K562 (cell line): ENCODE data around the gene TRIM23. TPM values are rescaled to one million over a fixed set of nuclear protein-coding genes. Genes with fewer than 3 reads are reported as not detected.

ENCODE experiments used
- HNRNPK ChIP-seq: fragments of 200-400 bp; formaldehyde crosslinking; IDR thresholded peaks from one replicate; pipeline ENCODE4 v1.6.1; 2018; ENCODE audit warnings: mild to moderate bottlenecking, low read depth, low read length; ENCODE audit not compliant: poor library complexity, severe bottlenecking
- TEAD4 ChIP-seq, 2 experiments: sonication (generic) in 1 of 2; formaldehyde crosslinking in 1 of 2; IDR thresholded peaks; 2 replicates each; pipeline versions ENCODE4 v1.6.1 to v1.8.0; 2012 to 2022; ENCODE audit warnings: borderline replicate concordance in 1 of 2, inconsistent platforms in 1 of 2, low read length in 1 of 2, mild to moderate bottlenecking in 1 of 2, missing genetic modification reagents in 1 of 2
- polyA plus RNA-seq, 8 experiments: library from polyadenylated mRNA; depleted of rRNA in 4 of 8; stranded (reverse) in 5 of 8; unstranded in 3 of 8; fragments of >200 nt; fragmentation: Nextera tagmentation in 2 of 8; fragmentation: Illumina TruSeq in 1 of 8; extraction: Ambion mirVana in 2 of 8; extraction: Trizol in 1 of 8; gene quantifications; 2 replicates each; pipeline versions ENCODE4 v1.2.1 to v1.2.3, GENCODE V29; 2011 to 2014; ENCODE audit warnings: inconsistent platforms in 1 of 8, missing spikeins in 1 of 8
- small RNA-seq: library from RNA; depleted of rRNA; stranded (forward); fragments of <200 nt; gene quantifications from one replicate; pipeline ENCODE3, GENCODE V24; 2014
- total RNA-seq, 7 experiments: library from RNA; depleted of rRNA in 6 of 7; stranded (reverse); fragments of >200 nt in 6 of 7; fragmentation: Illumina TruSeq in 2 of 7; extraction: Trizol in 2 of 7; gene quantifications; 2 replicates each; pipeline versions ENCODE4 v1.2.1 to v1.2.3, GENCODE V29; 2011 to 2021; ENCODE audit warnings: low replicate concordance in 1 of 7

Gene TRIM23
- total and polyA plus RNA-seq, 9 of the 15 experiments (the other 6 are each of a cell fraction or from before 2014, with no cell fraction given) = 2.4 to 8.5 (median 4.9) TPM

DNA sequence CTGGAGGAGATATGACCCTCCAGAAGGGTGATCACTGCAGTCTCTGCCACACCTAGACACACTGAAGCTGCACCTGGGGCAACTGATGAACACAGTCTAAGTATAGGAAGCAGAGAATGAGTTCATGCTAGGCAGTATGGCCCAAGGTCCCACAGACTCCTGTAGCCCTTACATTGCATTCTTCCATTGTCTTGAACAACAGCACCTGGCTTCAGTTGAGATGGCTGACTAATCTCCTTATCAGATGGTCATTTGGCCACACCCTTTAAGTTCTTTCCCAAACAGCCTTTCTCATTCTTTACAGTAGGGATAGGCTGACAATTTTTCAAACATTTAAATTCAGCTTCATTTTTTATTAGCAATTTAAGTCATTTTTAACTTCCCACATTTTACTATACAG is 84.3 kb downstream of the TRIM23 start (continued):
- TF ChIP-seq HNRNPK (no peak), TEAD4 (IDR thresholded peaks at IDR 0.05; ENCODE audit: low read length) (0 out of 2 replicates have a peak, but pooled peaks have one; percentile 19), TEAD4 (CRISPR knock-in tag; IDR thresholded peaks at IDR 0.05; ENCODE audit: borderline replicate concordance) (no peak)

Small RNA genes lying within 50 kb of the gene (small RNA-seq; reads per million reads assigned to genes)
- not detected for gene RNU6-540P

Other genes starting within 250 kb of the TRIM23 start
- 1.5 and 1.6 TPM in 2 replicates for gene ADAMTS6, start 142.4 kb downstream of the TRIM23 start, total RNA-seq (2014; rRNA removed)
- 5.3 TPM in 2 replicates for gene ADAMTS6, start 142.4 kb downstream of the TRIM23 start, total RNA-seq (2014; rRNA removed; fragmentation: Illumina TruSeq; extraction: Trizol)
- 4.5 and 4.9 TPM in 2 replicates for gene ADAMTS6, start 142.4 kb downstream of the TRIM23 start, total RNA-seq (2015; rRNA removed; fragmentation: Illumina TruSeq; extraction: Trizol)
- gene ADAMTS6, start 142.4 kb downstream of the TRIM23 start, total RNA-seq (2021) = 3.1 TPM in 2 replicates
- gene ADAMTS6, start 142.4 kb downstream of the TRIM23 start, polyA plus RNA-seq (2011; rRNA removed) = 2.1 and 3.4 TPM in 2 replicates
- 1.5 and 1.6 TPM in 2 replicates for gene ADAMTS6, start 142.4 kb downstream of the TRIM23 start, polyA plus RNA-seq (2014; fragmentation: Illumina TruSeq; extraction: Trizol)
- under 1 TPM; 0.57 to 0.59 TPM for gene ADAMTS6, start 142.4 kb downstream of the TRIM23 start, polyA plus RNA-seq (2014; fragmentation: Nextera tagmentation; extraction: Ambion mirVana)
- gene ADAMTS6, start 142.4 kb downstream of the TRIM23 start, polyA plus RNA-seq (2014; rRNA removed) = 1.0 and 1.8 TPM in 2 replicates
- gene CENPK, start 61.2 kb downstream of the TRIM23 start, total RNA-seq (2014; rRNA removed) = 29.3 and 30.8 TPM in 2 replicates
- 69.0 and 80.2 TPM in 2 replicates for gene CENPK, start 61.2 kb downstream of the TRIM23 start, total RNA-seq (2014; rRNA removed; fragmentation: Illumina TruSeq; extraction: Trizol)
- 53.1 and 55.0 TPM in 2 replicates for gene CENPK, start 61.2 kb downstream of the TRIM23 start, total RNA-seq (2015; rRNA removed; fragmentation: Illumina TruSeq; extraction: Trizol)
- gene CENPK, start 61.2 kb downstream of the TRIM23 start, total RNA-seq (2021) = 40.2 and 46.9 TPM in 2 replicates
- gene CENPK, start 61.2 kb downstream of the TRIM23 start, polyA plus RNA-seq (2011; rRNA removed) = 46.0 and 69.3 TPM in 2 replicates
- 52.0 and 60.3 TPM in 2 replicates for gene CENPK, start 61.2 kb downstream of the TRIM23 start, polyA plus RNA-seq (2014; fragmentation: Illumina TruSeq; extraction: Trizol)
- 100 to 1,000 TPM; 121 to 134 TPM for gene CENPK, start 61.2 kb downstream of the TRIM23 start, polyA plus RNA-seq (2014; fragmentation: Nextera tagmentation; extraction: Ambion mirVana)
- 62.6 and 72.3 TPM in 2 replicates for gene CENPK, start 61.2 kb downstream of the TRIM23 start, polyA plus RNA-seq (2014; rRNA removed)
- 31.6 and 43.2 TPM in 2 replicates for gene PPWD1, start 61.0 kb downstream of the TRIM23 start, total RNA-seq (2014; rRNA removed)
- 59.3 and 62.9 TPM in 2 replicates for gene PPWD1, start 61.0 kb downstream of the TRIM23 start, total RNA-seq (2014; rRNA removed; fragmentation: Illumina TruSeq; extraction: Trizol)
- 56.1 and 61.7 TPM in 2 replicates for gene PPWD1, start 61.0 kb downstream of the TRIM23 start, total RNA-seq (2015; rRNA removed; fragmentation: Illumina TruSeq; extraction: Trizol)
- gene PPWD1, start 61.0 kb downstream of the TRIM23 start, total RNA-seq (2021) = 31.0 and 31.4 TPM in 2 replicates
- 17.6 and 24.1 TPM in 2 replicates for gene PPWD1, start 61.0 kb downstream of the TRIM23 start, polyA plus RNA-seq (2011; rRNA removed)
- gene PPWD1, start 61.0 kb downstream of the TRIM23 start, polyA plus RNA-seq (2014; fragmentation: Illumina TruSeq; extraction: Trizol) = 46.6 and 59.1 TPM in 2 replicates
- 10 to 100 TPM; 46.3 to 89.2 TPM for gene PPWD1, start 61.0 kb downstream of the TRIM23 start, polyA plus RNA-seq (2014; fragmentation: Nextera tagmentation; extraction: Ambion mirVana)
- 39.3 and 51.4 TPM in 2 replicates for gene PPWD1, start 61.0 kb downstream of the TRIM23 start, polyA plus RNA-seq (2014; rRNA removed)
- gene SHLD3, start 694 bp upstream of the TRIM23 start, total RNA-seq (2014; rRNA removed) = 3.0 and 4.8 TPM in 2 replicates
- 8.4 and 9.4 TPM in 2 replicates for gene SHLD3, start 694 bp upstream of the TRIM23 start, total RNA-seq (2014; rRNA removed; fragmentation: Illumina TruSeq; extraction: Trizol)
- 8.1 and 8.7 TPM in 2 replicates for gene SHLD3, start 694 bp upstream of the TRIM23 start, total RNA-seq (2015; rRNA removed; fragmentation: Illumina TruSeq; extraction: Trizol)
- gene SHLD3, start 694 bp upstream of the TRIM23 start, total RNA-seq (2021) = 4.7 and 4.8 TPM in 2 replicates
- 6.6 and 8.5 TPM in 2 replicates for gene SHLD3, start 694 bp upstream of the TRIM23 start, polyA plus RNA-seq (2011; rRNA removed)
- gene SHLD3, start 694 bp upstream of the TRIM23 start, polyA plus RNA-seq (2014; fragmentation: Illumina TruSeq; extraction: Trizol) = 8.6 and 9.5 TPM in 2 replicates
- gene SHLD3, start 694 bp upstream of the TRIM23 start, polyA plus RNA-seq (2014; fragmentation: Nextera tagmentation; extraction: Ambion mirVana) = 10 to 100 TPM; 12.1 to 14.5 TPM
- gene SHLD3, start 694 bp upstream of the TRIM23 start, polyA plus RNA-seq (2014; rRNA removed) = 8.3 and 8.6 TPM in 2 replicates
- gene TRAPPC13, start 694 bp upstream of the TRIM23 start, total RNA-seq (2014; rRNA removed) = 13.3 and 17.0 TPM in 2 replicates
- gene TRAPPC13, start 694 bp upstream of the TRIM23 start, total RNA-seq (2014; rRNA removed; fragmentation: Illumina TruSeq; extraction: Trizol) = 30.9 and 36.2 TPM in 2 replicates
- 21.9 and 22.2 TPM in 2 replicates for gene TRAPPC13, start 694 bp upstream of the TRIM23 start, total RNA-seq (2015; rRNA removed; fragmentation: Illumina TruSeq; extraction: Trizol)
- gene TRAPPC13, start 694 bp upstream of the TRIM23 start, total RNA-seq (2021) = 16.2 and 17.3 TPM in 2 replicates
- 35.3 and 43.8 TPM in 2 replicates for gene TRAPPC13, start 694 bp upstream of the TRIM23 start, polyA plus RNA-seq (2011; rRNA removed)
- 19.6 and 22.4 TPM in 2 replicates for gene TRAPPC13, start 694 bp upstream of the TRIM23 start, polyA plus RNA-seq (2014; fragmentation: Illumina TruSeq; extraction: Trizol)
- 10 to 100 TPM; 30.7 to 32.9 TPM for gene TRAPPC13, start 694 bp upstream of the TRIM23 start, polyA plus RNA-seq (2014; fragmentation: Nextera tagmentation; extraction: Ambion mirVana)
- 24.0 and 24.5 TPM in 2 replicates for gene TRAPPC13, start 694 bp upstream of the TRIM23 start, polyA plus RNA-seq (2014; rRNA removed)
- 3.2 and 4.0 TPM in 2 replicates for gene SGTB, start 97.8 kb upstream of the TRIM23 start, total RNA-seq (2014; rRNA removed)
- gene SGTB, start 97.8 kb upstream of the TRIM23 start, total RNA-seq (2014; rRNA removed; fragmentation: Illumina TruSeq; extraction: Trizol) = 8.1 and 9.5 TPM in 2 replicates
- gene SGTB, start 97.8 kb upstream of the TRIM23 start, total RNA-seq (2015; rRNA removed; fragmentation: Illumina TruSeq; extraction: Trizol) = 4.4 and 4.8 TPM in 2 replicates
- gene SGTB, start 97.8 kb upstream of the TRIM23 start, total RNA-seq (2021) = 7.8 and 8.4 TPM in 2 replicates
- 6.3 and 7.7 TPM in 2 replicates for gene SGTB, start 97.8 kb upstream of the TRIM23 start, polyA plus RNA-seq (2011; rRNA removed)
- 5.5 and 6.3 TPM in 2 replicates for gene SGTB, start 97.8 kb upstream of the TRIM23 start, polyA plus RNA-seq (2014; fragmentation: Illumina TruSeq; extraction: Trizol)
- 1 to 10 TPM; 1.3 to 1.8 TPM for gene SGTB, start 97.8 kb upstream of the TRIM23 start, polyA plus RNA-seq (2014; fragmentation: Nextera tagmentation; extraction: Ambion mirVana)
- gene SGTB, start 97.8 kb upstream of the TRIM23 start, polyA plus RNA-seq (2014; rRNA removed) = 2.6 and 4.1 TPM in 2 replicates
- gene NLN, start 97.9 kb upstream of the TRIM23 start, total RNA-seq (2014; rRNA removed) = 21.8 and 22.6 TPM in 2 replicates
- gene NLN, start 97.9 kb upstream of the TRIM23 start, total RNA-seq (2014; rRNA removed; fragmentation: Illumina TruSeq; extraction: Trizol) = 35.7 and 39.0 TPM in 2 replicates
- 27.3 and 28.8 TPM in 2 replicates for gene NLN, start 97.9 kb upstream of the TRIM23 start, total RNA-seq (2015; rRNA removed; fragmentation: Illumina TruSeq; extraction: Trizol)
- gene NLN, start 97.9 kb upstream of the TRIM23 start, total RNA-seq (2021) = 45.2 and 45.4 TPM in 2 replicates
- 27.5 and 35.7 TPM in 2 replicates for gene NLN, start 97.9 kb upstream of the TRIM23 start, polyA plus RNA-seq (2011; rRNA removed)
- 33.1 and 36.7 TPM in 2 replicates for gene NLN, start 97.9 kb upstream of the TRIM23 start, polyA plus RNA-seq (2014; fragmentation: Illumina TruSeq; extraction: Trizol)
- gene NLN, start 97.9 kb upstream of the TRIM23 start, polyA plus RNA-seq (2014; fragmentation: Nextera tagmentation; extraction: Ambion mirVana) = 1 to 10 TPM; 6.9 to 7.4 TPM
- 23.0 and 24.6 TPM in 2 replicates for gene NLN, start 97.9 kb upstream of the TRIM23 start, polyA plus RNA-seq (2014; rRNA removed)